ENCODE measurements around the gene HAPLN3. TPM values are rescaled to one million over a fixed set of nuclear protein-coding genes. Genes with fewer than 3 reads are reported as not detected.

Gene HAPLN3
- total and polyA plus RNA-seq, 2 of the 4 experiments (the other 2 are of a cell fraction): 5.9 to 28.6 TPM

DNA sequence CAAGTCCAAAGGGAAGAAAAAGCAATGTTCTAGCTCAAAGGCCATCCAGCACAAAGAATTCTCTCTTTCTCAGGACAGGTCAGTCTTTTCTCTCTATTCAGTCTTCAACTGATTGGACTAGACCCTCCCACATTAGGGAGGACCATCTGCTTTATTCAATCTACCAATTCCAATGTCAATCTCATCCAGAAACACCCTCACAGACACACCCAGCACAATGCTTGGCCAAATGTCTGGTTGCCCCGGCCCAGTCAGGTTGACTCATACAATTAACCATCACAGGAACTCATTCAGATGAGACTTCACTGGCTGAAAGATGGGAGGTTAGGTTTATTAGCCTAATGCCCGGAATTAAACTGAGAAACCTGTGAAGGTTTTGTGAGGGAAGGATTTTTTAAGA is 59.7 kb downstream of the HAPLN3 start:
- no peak overlapping the region for H3K4ac ChIP-seq (ENCODE audit: low read depth, low read length)
- H3K9me3 ChIP-seq (ENCODE audit: control insufficient read depth, insufficient read depth, low read length): no peaks in the 10 kb centered on the region
- in situ Hi-C loops (cut with MboI; ENCODE audit: low sequenced_read_pairs): loop anchor here (25.0 kb wide), 2 partner anchors 173 to 348 kb away; no protein-coding TSS in a partner anchor
- no peaks in the 10 kb centered on the region for H3K9me1 ChIP-seq (ENCODE audit: insufficient read depth, low read length)
- ATAC-seq (ENCODE audit: low read depth) (no peak), DNase-seq (peak; percentile 29)
- WGBS, 2 experiments (ENCODE audit: extremely low coverage in 2 of 2, insufficient read length in 1 of 2): no CpG with 5 or more reads among the region's 2 CpGs
- TF ChIP-seq FOS (IDR thresholded peaks at IDR 0.05; ENCODE audit: low read depth, low read length) (no peak), SMC3 (IDR thresholded peaks at IDR 0.05; ENCODE audit: low read depth, low read length) (no peak), BHLHE40 (IDR thresholded peaks at IDR 0.05; ENCODE audit: low read depth, low read length) (no peak), RFX5 (IDR thresholded peaks at IDR 0.05; ENCODE audit: low read depth, low read length) (no peak), CHD1 (IDR thresholded peaks at IDR 0.05; ENCODE audit: low read depth, low read length) (no peak), MXI1 (IDR thresholded peaks at IDR 0.05; ENCODE audit: borderline replicate concordance, low read depth, low read length) (no peak), NFE2L2 (IDR thresholded peaks at IDR 0.05; ENCODE audit: low read depth, low read length) (no peak), POLR2A (IDR thresholded peaks at IDR 0.05; ENCODE audit: low read depth, low read length) (no peak), MAFK (IDR thresholded peaks at IDR 0.05; ENCODE audit: low read depth, low read length) (no peak), RCOR1 (IDR thresholded peaks at IDR 0.05; ENCODE audit: insufficient replicate concordance, low read length) (no peak), CEBPB (IDR thresholded peaks at IDR 0.05; ENCODE audit: low read depth, low read length) (no peak)
- TF ChIP-seq, protein P1, sequence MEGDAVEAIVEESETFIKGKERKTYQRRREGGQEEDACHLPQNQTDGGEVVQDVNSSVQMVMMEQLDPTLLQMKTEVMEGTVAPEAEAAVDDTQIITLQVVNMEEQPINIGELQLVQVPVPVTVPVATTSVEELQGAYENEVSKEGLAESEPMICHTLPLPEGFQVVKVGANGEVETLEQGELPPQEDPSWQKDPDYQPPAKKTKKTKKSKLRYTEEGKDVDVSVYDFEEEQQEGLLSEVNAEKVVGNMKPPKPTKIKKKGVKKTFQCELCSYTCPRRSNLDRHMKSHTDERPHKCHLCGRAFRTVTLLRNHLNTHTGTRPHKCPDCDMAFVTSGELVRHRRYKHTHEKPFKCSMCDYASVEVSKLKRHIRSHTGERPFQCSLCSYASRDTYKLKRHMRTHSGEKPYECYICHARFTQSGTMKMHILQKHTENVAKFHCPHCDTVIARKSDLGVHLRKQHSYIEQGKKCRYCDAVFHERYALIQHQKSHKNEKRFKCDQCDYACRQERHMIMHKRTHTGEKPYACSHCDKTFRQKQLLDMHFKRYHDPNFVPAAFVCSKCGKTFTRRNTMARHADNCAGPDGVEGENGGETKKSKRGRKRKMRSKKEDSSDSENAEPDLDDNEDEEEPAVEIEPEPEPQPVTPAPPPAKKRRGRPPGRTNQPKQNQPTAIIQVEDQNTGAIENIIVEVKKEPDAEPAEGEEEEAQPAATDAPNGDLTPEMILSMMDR (conservative IDR thresholded peaks at IDR 0.05; ENCODE audit: low read depth, low read length): no peak
- TF ChIP-seq, protein P2, sequence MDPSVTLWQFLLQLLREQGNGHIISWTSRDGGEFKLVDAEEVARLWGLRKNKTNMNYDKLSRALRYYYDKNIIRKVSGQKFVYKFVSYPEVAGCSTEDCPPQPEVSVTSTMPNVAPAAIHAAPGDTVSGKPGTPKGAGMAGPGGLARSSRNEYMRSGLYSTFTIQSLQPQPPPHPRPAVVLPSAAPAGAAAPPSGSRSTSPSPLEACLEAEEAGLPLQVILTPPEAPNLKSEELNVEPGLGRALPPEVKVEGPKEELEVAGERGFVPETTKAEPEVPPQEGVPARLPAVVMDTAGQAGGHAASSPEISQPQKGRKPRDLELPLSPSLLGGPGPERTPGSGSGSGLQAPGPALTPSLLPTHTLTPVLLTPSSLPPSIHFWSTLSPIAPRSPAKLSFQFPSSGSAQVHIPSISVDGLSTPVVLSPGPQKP (IDR thresholded peaks at IDR 0.05; ENCODE audit: borderline replicate concordance, low read depth, low read length): no peak
- TF ChIP-seq, protein P3, sequence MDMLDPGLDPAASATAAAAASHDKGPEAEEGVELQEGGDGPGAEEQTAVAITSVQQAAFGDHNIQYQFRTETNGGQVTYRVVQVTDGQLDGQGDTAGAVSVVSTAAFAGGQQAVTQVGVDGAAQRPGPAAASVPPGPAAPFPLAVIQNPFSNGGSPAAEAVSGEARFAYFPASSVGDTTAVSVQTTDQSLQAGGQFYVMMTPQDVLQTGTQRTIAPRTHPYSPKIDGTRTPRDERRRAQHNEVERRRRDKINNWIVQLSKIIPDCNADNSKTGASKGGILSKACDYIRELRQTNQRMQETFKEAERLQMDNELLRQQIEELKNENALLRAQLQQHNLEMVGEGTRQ (IDR thresholded peaks at IDR 0.05; ENCODE audit: low read depth, low read length): no peak
- no peak overlapping the region for H2BK5ac ChIP-seq (ENCODE audit: low read depth, low read length, poor library complexity, severe bottlenecking)
- no peak overlapping the region for H2AK9ac ChIP-seq (replicated peaks; ENCODE audit: low read depth, low read length, poor library complexity)
- no peaks in the 10 kb centered on the region; the same call in 1 of the 2 replicates for H3K27me3 ChIP-seq (ENCODE audit: control insufficient read depth, insufficient read depth, low read length)
- no peak overlapping the region for H3K23ac ChIP-seq (ENCODE audit: low read depth, low read length)
- no peak overlapping the region for H2BK20ac ChIP-seq (ENCODE audit: low read depth, low read length)
- no peaks in the 10 kb centered on the region for H3K79me1 ChIP-seq (ENCODE audit: low read depth in 1 of 2, low read length in 2 of 2)
- H3K56ac ChIP-seq (ENCODE audit: extremely low read depth, insufficient read depth, low read length): no peak overlapping the region
- no peak overlapping the region for H3K4me2 ChIP-seq (ENCODE audit: low read depth, low read length)
- ChIA-PET POLR2A (ENCODE audit: unreplicated experiment) (no interaction called here), CTCF (no interaction called here)
- H2BK120ac ChIP-seq (ENCODE audit: low read depth, low read length): no peak overlapping the region
- H3K36me3 ChIP-seq (ENCODE audit: control insufficient read depth, insufficient read depth, low read length): no peaks in the 10 kb centered on the region
- no peak overlapping the region for H4K8ac ChIP-seq (ENCODE audit: low read depth in 2 of 2, low read length in 2 of 2)
- no peak overlapping the region for H4K5ac ChIP-seq (ENCODE audit: low read depth, low read length)
- no TSS peak for BruUV-seq (replicated peaks)
- no peak overlapping the region for H3K18ac ChIP-seq (ENCODE audit: low read depth, low read length)
- no peak overlapping the region for H3K9ac ChIP-seq (ENCODE audit: low read depth, low read length)
- intact Hi-C loops (cut with micrococcal nuclease): loop anchor here (2.0 kb wide), 1 partner anchor 359 kb away; no protein-coding TSS in a partner anchor
- H4K91ac ChIP-seq (ENCODE audit: insufficient read depth, low read depth, low read length): no peak overlapping the region
- no peak overlapping the region for H2BK15ac ChIP-seq (ENCODE audit: low read depth, low read length)
- dilution Hi-C loops (cut with HindIII; ENCODE audit: low sequenced_read_pairs, unreplicated experiment): no loop called here
- no peak overlapping the region for H2AFZ ChIP-seq (replicated peaks; ENCODE audit: low read length, poor library complexity)
- no peak overlapping the region for H3K14ac ChIP-seq (replicated peaks; ENCODE audit: low read depth, low read length)
- H3K4me1 ChIP-seq (ENCODE audit: control insufficient read depth, insufficient read depth, low read length): peaks cover 5% of the 10 kb centered on the region; the same call in 1 of the 2 replicates
- H2AK5ac ChIP-seq (ENCODE audit: low read depth, low read length): no peak overlapping the region
- H4K20me1 ChIP-seq (ENCODE audit: insufficient read depth, low read length): no peaks in the 10 kb centered on the region
- H3K27ac ChIP-seq (ENCODE audit: insufficient read depth, low read length): no peak overlapping the region
- no peak overlapping the region for H3K4me3 ChIP-seq (ENCODE audit: insufficient read depth, low read depth, low read length)

Measured in IMR-90 (cell line).